Esophagus muscularis mucosa (tissue), 4 donors: ENCODE results near the gene MYH10. TPM values are rescaled to one million over a fixed set of nuclear protein-coding genes. Genes with fewer than 3 reads are reported as not detected.

Experiments used
- DNase-seq: peaks from one replicate; pipeline ENCODE4 v3.0.0-alpha.2; 2017; ENCODE audit errors: extremely low spot score
- H3K27ac ChIP-seq, 4 donors: fragments of 200-600 bp; sonication (generic); replicated peaks in 1 of 4; 1 replicate in 3 of 4; 2 replicates in 1 of 4; pipeline ENCODE4 v1.5.1; 2016 to 2019; ENCODE audit warnings: mild to moderate bottlenecking in 1 of 4
- H3K27me3 ChIP-seq, 4 donors: fragments of 200-600 bp; sonication (generic); one replicate each; pipeline versions ENCODE4 v1.5.1 to v1.6.0; 2016 to 2019
- H3K36me3 ChIP-seq, 4 donors: fragments of 200-600 bp; sonication (generic); one replicate each; pipeline ENCODE4 v1.5.1; 2016 to 2019
- H3K4me1 ChIP-seq, 4 donors: fragments of 200-600 bp; sonication (generic); one replicate each; pipeline ENCODE4 v1.5.1; 2016 to 2019
- H3K4me3 ChIP-seq, 4 donors: fragments of 200-600 bp; sonication (generic); 1 replicate in 2 of 4; 2 replicates in 2 of 4; pipeline ENCODE4 v1.5.1; 2016 to 2019; ENCODE audit warnings: mild to moderate bottlenecking in 4 of 4, moderate library complexity in 1 of 4
- H3K9me3 ChIP-seq, 4 donors: fragments of 200-600 bp; sonication (generic); 1 replicate in 3 of 4; 2 replicates in 1 of 4; pipeline ENCODE4 v1.5.1; 2016 to 2019
- EP300 ChIP-seq: sonication (generic); formaldehyde crosslinking; IDR thresholded peaks from one replicate; pipeline ENCODE4 v1.6.1; 2017; ENCODE audit warnings: antibody characterized with exemption
- POLR2A ChIP-seq: fragments of 450-650 bp; IDR thresholded peaks from one replicate; pipeline ENCODE4 v1.6.1; 2017; ENCODE audit warnings: antibody characterized with exemption, moderate library complexity, mild to moderate bottlenecking, low read depth
- POLR2AphosphoS5 ChIP-seq, 2 donors: sonication (generic); formaldehyde crosslinking; IDR thresholded peaks; one replicate each; pipeline ENCODE4 v1.6.1; 2017; ENCODE audit warnings: antibody characterized with exemption in 2 of 2
- WGBS: methylation state at CpG from one replicate; pipeline ENCODE4 v1.1.5; 2018; 5-methylcytosine and 5-hydroxymethylcytosine counted together
- intact Hi-C: fragments of 100-400 bp; cut with DNase I; formaldehyde crosslinking; loops from one replicate; pipeline ENCODE4 v1.15.1; 2023
- total RNA-seq, 4 donors: library from RNA; depleted of rRNA; stranded (reverse); fragments of >200 nt; gene quantifications; one replicate each; pipeline versions ENCODE4 v1.1.0 to v1.2.1, GENCODE V29; 2016
- TF ChIP-seq, protein P1 (sequence below), 3 experiments: fragments of 200-600 bp in 2 of 3; fragments of 450-650 bp in 1 of 3; sonication (generic) in 2 of 3; IDR thresholded peaks; one replicate each; pipeline ENCODE4 v1.5.1; 2017 to 2019; ENCODE audit warnings: antibody characterized with exemption in 3 of 3, mild to moderate bottlenecking in 2 of 3, moderate library complexity in 1 of 3

MYH10 gene
- total RNA-seq, 4 donors from 2014 or later = 18.9 to 42.0 (median 29.3) TPM

DNA sequence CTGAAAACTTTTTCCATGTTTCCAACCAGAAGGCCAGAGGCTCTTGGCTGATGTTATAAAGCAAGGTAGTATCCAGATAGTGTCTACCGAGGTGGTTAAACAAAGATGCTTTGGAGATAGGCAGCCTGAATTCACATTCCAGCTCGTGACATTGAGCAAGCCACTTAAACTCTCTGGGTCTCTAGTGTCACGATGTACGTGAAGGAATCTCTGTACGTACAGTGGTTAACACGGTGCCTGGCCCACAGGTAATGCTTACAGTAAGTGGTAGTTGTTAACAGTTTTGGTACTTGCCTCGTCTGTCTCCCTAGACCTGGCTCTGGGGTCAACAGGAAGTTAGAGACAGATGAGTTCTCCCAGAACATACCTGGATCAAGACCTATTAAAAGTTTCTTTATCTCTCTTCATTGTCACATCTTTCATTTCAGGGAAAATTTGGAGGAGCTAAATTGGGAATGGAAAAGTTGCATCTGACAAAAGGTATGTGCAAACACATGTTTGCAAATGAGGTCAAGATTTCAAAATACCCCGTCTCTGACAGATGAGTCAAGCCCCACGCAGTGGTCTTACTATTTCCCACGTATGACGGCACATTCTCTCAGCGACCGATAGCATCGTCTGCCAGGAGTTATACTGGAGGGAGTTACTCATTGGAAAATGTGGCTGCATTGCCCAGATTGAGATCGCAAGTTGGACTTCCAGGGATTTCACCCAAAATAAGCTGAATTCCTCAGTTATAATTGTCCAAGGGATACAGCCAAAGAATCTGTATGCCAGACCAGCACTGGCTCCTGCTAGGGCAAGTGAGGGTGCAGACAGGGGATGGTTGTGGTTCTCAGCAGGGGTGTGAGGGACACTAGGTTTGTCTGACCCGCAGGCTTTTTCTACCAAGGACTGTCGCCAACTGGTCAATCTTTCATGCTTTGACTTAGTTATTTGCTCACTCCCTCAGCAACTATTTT lies 18.9 kb upstream of the MYH10 start:
- intact Hi-C loops = no loop called here
- Histone ChIP-seq H3K27ac (no peak overlapping the region), H3K4me3 (no peak overlapping the region), H3K9me3 (no peaks in the 10 kb centered on the region), H3K36me3 (no peaks in the 10 kb centered on the region), H3K27me3 (no peaks in the 10 kb centered on the region), H3K4me1 (peaks cover 0 to 4% (median 0%) of the 10 kb centered on the region in 4 donors)
- no peak for DNase-seq
- WGBS = 58% methylated on average over 17 of the region's 17 CpGs
- TF ChIP-seq, protein P1, sequence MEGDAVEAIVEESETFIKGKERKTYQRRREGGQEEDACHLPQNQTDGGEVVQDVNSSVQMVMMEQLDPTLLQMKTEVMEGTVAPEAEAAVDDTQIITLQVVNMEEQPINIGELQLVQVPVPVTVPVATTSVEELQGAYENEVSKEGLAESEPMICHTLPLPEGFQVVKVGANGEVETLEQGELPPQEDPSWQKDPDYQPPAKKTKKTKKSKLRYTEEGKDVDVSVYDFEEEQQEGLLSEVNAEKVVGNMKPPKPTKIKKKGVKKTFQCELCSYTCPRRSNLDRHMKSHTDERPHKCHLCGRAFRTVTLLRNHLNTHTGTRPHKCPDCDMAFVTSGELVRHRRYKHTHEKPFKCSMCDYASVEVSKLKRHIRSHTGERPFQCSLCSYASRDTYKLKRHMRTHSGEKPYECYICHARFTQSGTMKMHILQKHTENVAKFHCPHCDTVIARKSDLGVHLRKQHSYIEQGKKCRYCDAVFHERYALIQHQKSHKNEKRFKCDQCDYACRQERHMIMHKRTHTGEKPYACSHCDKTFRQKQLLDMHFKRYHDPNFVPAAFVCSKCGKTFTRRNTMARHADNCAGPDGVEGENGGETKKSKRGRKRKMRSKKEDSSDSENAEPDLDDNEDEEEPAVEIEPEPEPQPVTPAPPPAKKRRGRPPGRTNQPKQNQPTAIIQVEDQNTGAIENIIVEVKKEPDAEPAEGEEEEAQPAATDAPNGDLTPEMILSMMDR (IDR thresholded peaks at IDR 0.05) = no peak
- TF ChIP-seq POLR2AphosphoS5 (IDR thresholded peaks at IDR 0.05) = peak in 1 of 2 donors; percentile 48

DNA sequence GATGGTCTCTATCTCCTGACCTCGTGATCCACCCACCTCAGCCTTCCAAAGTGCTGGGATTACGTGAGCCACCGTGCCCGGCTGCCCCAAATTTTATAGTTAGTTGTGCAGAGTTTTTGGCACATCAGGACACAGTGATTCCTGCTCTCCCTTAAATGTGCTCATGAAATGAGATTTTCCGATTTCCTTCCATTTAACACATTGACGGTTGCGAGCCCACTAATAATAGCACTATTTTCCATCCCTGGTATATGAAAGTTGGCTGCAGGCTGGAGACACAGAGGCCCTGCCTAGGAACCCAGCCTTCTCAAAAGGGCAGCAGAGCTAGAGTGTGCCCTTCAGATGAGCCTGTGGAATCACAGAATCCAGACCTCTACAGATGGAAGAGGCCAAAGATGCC lies 17.4 kb upstream of the MYH10 start:
- no peak for DNase-seq
- Histone ChIP-seq H3K4me1 (peaks cover 0 to 4% (median 0%) of the 10 kb centered on the region in 4 donors), H3K4me3 (no peak overlapping the region), H3K27me3 (no peaks in the 10 kb centered on the region), H3K27ac (no peak overlapping the region), H3K36me3 (no peaks in the 10 kb centered on the region), H3K9me3 (no peaks in the 10 kb centered on the region)
- TF ChIP-seq EP300 = no peak
- TF ChIP-seq, protein P1 (IDR thresholded peaks at IDR 0.05) = no peak
- no peak for TF ChIP-seq POLR2AphosphoS5 (IDR thresholded peaks at IDR 0.05)
- no peak for TF ChIP-seq POLR2A
- 89% methylated on average over 7 of the region's 7 CpGs for WGBS
- intact Hi-C loops = no loop called here

DNA sequence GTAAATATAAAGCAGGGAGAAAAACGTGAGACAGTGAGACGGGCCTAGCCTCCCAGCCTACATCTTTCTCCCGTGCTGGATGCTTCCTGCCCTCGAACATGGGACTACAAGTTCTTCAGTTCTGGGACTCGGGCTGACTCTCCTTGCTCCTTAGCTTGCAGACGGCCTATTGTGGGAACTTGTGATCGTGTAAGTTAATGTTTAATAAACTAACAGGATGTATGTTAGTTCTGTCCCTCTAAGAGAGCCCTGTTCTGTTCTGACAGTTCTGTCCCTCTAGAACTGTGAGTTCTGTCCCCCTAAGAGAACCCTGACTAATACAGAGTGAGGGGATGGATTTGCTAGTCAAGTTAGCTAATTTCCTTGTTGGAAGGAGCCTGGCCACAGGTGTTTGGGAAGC lies 16.7 kb upstream of the MYH10 start:
- Histone ChIP-seq H3K27ac (no peak overlapping the region), H3K4me1 (peaks cover 0 to 4% (median 0%) of the 10 kb centered on the region in 4 donors), H3K27me3 (no peaks in the 10 kb centered on the region), H3K4me3 (no peak overlapping the region), H3K9me3 (no peaks in the 10 kb centered on the region), H3K36me3 (no peaks in the 10 kb centered on the region)
- intact Hi-C loops = no loop called here
- DNase-seq = no peak
- 91% methylated on average over 5 of the region's 7 CpGs for WGBS
- no peak for TF ChIP-seq POLR2AphosphoS5 (IDR thresholded peaks at IDR 0.05)
- TF ChIP-seq, protein P1 (IDR thresholded peaks at IDR 0.05) = no peak
- no peak for TF ChIP-seq POLR2A
- TF ChIP-seq EP300 = no peak

DNA sequence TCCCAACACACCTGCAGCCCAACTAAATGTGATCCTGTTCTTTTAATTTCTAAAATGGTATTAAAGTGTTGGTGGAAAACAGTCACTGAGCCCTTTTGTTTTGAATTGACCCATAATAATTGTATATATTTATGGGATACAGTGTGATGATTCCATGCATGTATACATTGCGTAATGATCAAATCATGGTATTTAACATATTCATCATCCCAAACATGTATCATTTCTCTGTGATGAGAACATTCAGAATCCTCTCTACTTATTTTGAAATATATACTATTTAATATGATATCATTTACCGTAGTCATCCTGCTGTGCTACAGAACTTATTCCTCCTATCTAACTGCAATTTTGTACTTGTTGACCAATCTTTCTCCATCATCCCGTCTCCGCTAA lies 14.0 kb upstream of the MYH10 start:
- no peak for DNase-seq
- Histone ChIP-seq H3K36me3 (no peaks in the 10 kb centered on the region), H3K9me3 (no peaks in the 10 kb centered on the region), H3K27ac (no peak overlapping the region), H3K27me3 (no peaks in the 10 kb centered on the region), H3K4me3 (no peak overlapping the region), H3K4me1 (peaks cover 0 to 4% (median 0%) of the 10 kb centered on the region in 4 donors)
- WGBS = 96% methylated on average over 4 of the region's 4 CpGs
- intact Hi-C loops = no loop called here
- TF ChIP-seq, protein P1 (IDR thresholded peaks at IDR 0.05) = no peak
- TF ChIP-seq POLR2AphosphoS5 (IDR thresholded peaks at IDR 0.05) = no peak
- no peak for TF ChIP-seq EP300
- no peak for TF ChIP-seq POLR2A
